Hepatocyte (in vitro differentiated cells): ENCODE measurements around the gene FBXO27. TPM values are rescaled to one million over a fixed set of nuclear protein-coding genes. Genes with fewer than 3 reads are reported as not detected.
"Not testable (repeated sequence)": the region's sequence is repeated elsewhere in the genome, so short reads cannot be mapped to it uniquely, and the experiment has no call there.

Source experiments
- DNase-seq: peaks from one replicate; pipeline ENCODE4 v3.0.0-alpha.2; 2016; ENCODE audit warnings: low spot score
- H2AFZ ChIP-seq: fragments of 200-600 bp; sonication (generic); 2 replicates; pipeline ENCODE4 v1.6.0; 2016; ENCODE audit warnings: antibody characterized with exemption, mild to moderate bottlenecking
- H3K27ac ChIP-seq: fragments of 200-600 bp; sonication (generic); 2 replicates; pipeline ENCODE4 v1.5.1; 2016; ENCODE audit warnings: mild to moderate bottlenecking
- H3K27me3 ChIP-seq: fragments of 200-600 bp; sonication (generic); 2 replicates; pipeline ENCODE4 v1.6.1; 2016
- H3K36me3 ChIP-seq: fragments of 200-600 bp; sonication (generic); replicated peaks from 2 replicates; pipeline ENCODE4 v1.5.1; 2016; ENCODE audit warnings: low read depth; ENCODE audit not compliant: insufficient read depth
- H3K4me1 ChIP-seq: fragments of 200-600 bp; sonication (generic); 2 replicates; pipeline ENCODE4 v1.5.1; 2016; ENCODE audit warnings: mild to moderate bottlenecking, moderate library complexity; ENCODE audit not compliant: insufficient read depth
- H3K4me2 ChIP-seq: fragments of 200-600 bp; sonication (generic); 2 replicates; pipeline ENCODE4 v1.6.0; 2016
- H3K4me3 ChIP-seq: fragments of 200-600 bp; sonication (generic); 2 replicates; pipeline ENCODE4 v1.5.1; 2016; ENCODE audit warnings: mild to moderate bottlenecking
- H3K79me2 ChIP-seq: fragments of 200-600 bp; sonication (generic); 2 replicates; pipeline ENCODE4 v1.6.0; 2017; ENCODE audit warnings: mild to moderate bottlenecking
- H3K9me2 ChIP-seq: fragments of 200-600 bp; sonication (generic); replicated peaks from 2 replicates; pipeline ENCODE4 v1.6.0; 2017; ENCODE audit warnings: mild to moderate bottlenecking; ENCODE audit not compliant: insufficient read depth
- H3K9me3 ChIP-seq: fragments of 200-600 bp; sonication (generic); 2 replicates; pipeline ENCODE4 v1.5.1; 2016; ENCODE audit warnings: low read depth, mild to moderate bottlenecking
- H4K20me1 ChIP-seq: fragments of 200-600 bp; sonication (generic); 2 replicates; pipeline ENCODE4 v1.6.0; 2016; ENCODE audit warnings: mild to moderate bottlenecking; ENCODE audit not compliant: insufficient read depth, poor library complexity, severe bottlenecking
- EZH2 ChIP-seq: fragments of 200-600 bp; sonication (generic); IDR thresholded peaks from 2 replicates; pipeline ENCODE4 v1.6.1; 2016; ENCODE audit warnings: antibody characterized with exemption, mild to moderate bottlenecking, borderline replicate concordance
- EZH2phosphoT487 ChIP-seq: fragments of 200-600 bp; sonication (generic); IDR thresholded peaks from one replicate; pipeline ENCODE4 v1.6.1; 2018; ENCODE audit warnings: antibody characterized with exemption, mild to moderate bottlenecking, low read depth, moderate library complexity; ENCODE audit not compliant: unreplicated experiment, severe bottlenecking
- WGBS: methylation state at CpG from one replicate; pipeline ENCODE4 v1.1.6; 2016; ENCODE audit warnings: low lambda C conversion rate; ENCODE audit errors: missing lambda C conversion rate; 5-methylcytosine and 5-hydroxymethylcytosine counted together
- polyA plus RNA-seq: library from polyadenylated mRNA; unstranded; fragments of >200 nt; fragmentation: Nextera tagmentation; extraction: Ambion mirVana; gene quantifications from 2 replicates; pipeline ENCODE4 v1.2.1, GENCODE V29; 2016
- total RNA-seq: library from RNA; depleted of rRNA; stranded (reverse); fragments of >200 nt; gene quantifications from 2 replicates; pipeline ENCODE4 v1.2.3, GENCODE V29; 2014
- TF ChIP-seq, protein P1 (sequence below): fragments of 200-600 bp; sonication (generic); IDR thresholded peaks from 2 replicates; pipeline ENCODE4 v1.5.1; 2016; ENCODE audit warnings: antibody characterized with exemption, mild to moderate bottlenecking; ENCODE audit not compliant: poor library complexity

The FBXO27 gene
- total and polyA plus RNA-seq, 2 experiments from 2014 or later: 6.7 to 11.0 TPM

- H3K4me1 ChIP-seq: no peaks in the 10 kb centered on the region
- no peak overlapping the region for H3K4me2 ChIP-seq
- no peaks in the 10 kb centered on the region for H3K27me3 ChIP-seq
- TF ChIP-seq EZH2phosphoT487 (no peak), EZH2 (no peak)
- TF ChIP-seq, protein P1, sequence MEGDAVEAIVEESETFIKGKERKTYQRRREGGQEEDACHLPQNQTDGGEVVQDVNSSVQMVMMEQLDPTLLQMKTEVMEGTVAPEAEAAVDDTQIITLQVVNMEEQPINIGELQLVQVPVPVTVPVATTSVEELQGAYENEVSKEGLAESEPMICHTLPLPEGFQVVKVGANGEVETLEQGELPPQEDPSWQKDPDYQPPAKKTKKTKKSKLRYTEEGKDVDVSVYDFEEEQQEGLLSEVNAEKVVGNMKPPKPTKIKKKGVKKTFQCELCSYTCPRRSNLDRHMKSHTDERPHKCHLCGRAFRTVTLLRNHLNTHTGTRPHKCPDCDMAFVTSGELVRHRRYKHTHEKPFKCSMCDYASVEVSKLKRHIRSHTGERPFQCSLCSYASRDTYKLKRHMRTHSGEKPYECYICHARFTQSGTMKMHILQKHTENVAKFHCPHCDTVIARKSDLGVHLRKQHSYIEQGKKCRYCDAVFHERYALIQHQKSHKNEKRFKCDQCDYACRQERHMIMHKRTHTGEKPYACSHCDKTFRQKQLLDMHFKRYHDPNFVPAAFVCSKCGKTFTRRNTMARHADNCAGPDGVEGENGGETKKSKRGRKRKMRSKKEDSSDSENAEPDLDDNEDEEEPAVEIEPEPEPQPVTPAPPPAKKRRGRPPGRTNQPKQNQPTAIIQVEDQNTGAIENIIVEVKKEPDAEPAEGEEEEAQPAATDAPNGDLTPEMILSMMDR: no peak
- 96% methylated on average over 4 of the region's 4 CpGs for WGBS
- no peaks in the 10 kb centered on the region for H4K20me1 ChIP-seq
- DNase-seq: no peak
- no peak overlapping the region for H3K27ac ChIP-seq
- H3K9me2 ChIP-seq: no peaks in the 10 kb centered on the region
- H3K79me2 ChIP-seq: no peaks in the 10 kb centered on the region
- H2AFZ ChIP-seq: no peak overlapping the region
- no peak overlapping the region for H3K4me3 ChIP-seq
- no peaks in the 10 kb centered on the region for H3K36me3 ChIP-seq
- no peaks in the 10 kb centered on the region for H3K9me3 ChIP-seq
Observed at GRCh38 chr19:39003796-39004195, 28.6 kb downstream of the FBXO27 start.

DNA sequence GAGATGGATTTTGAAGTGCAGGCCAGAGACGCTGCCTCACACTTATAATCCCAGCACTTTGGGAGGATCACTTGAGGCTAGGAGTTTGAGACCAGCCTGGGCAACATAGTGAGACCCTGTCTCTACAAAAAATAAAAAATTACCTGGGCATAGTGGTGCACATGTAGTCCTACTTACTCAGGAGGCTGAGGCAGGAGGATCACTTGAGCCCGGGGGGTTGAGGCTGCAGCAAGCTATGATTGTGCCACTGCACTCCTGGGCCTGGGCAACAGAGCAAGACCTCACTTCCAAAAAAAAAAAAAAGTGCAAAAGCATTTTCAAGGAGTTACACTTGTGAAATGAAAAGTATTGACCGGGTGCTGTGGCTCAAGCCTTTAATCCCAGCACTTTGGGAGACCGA lies 29.2 kb downstream of the FBXO27 start:
- H3K27me3 ChIP-seq: no peaks in the 10 kb centered on the region
- WGBS: 79% methylated on average over 4 of the region's 4 CpGs
- H3K27ac ChIP-seq: no peak overlapping the region
- H2AFZ ChIP-seq: no peak overlapping the region
- H3K4me1 ChIP-seq: no peaks in the 10 kb centered on the region
- H3K9me2 ChIP-seq: no peaks in the 10 kb centered on the region
- H4K20me1 ChIP-seq: no peaks in the 10 kb centered on the region
- TF ChIP-seq EZH2phosphoT487 (no peak), EZH2 (no peak)
- TF ChIP-seq, protein P1: no peak
- no peaks in the 10 kb centered on the region for H3K79me2 ChIP-seq
- no peak overlapping the region for H3K4me2 ChIP-seq
- DNase-seq: no peak
- H3K4me3 ChIP-seq: no peak overlapping the region
- H3K9me3 ChIP-seq: no peaks in the 10 kb centered on the region
- H3K36me3 ChIP-seq: no peaks in the 10 kb centered on the region

GRCh38 chr19:39001041-39001440 lies 31.3 kb downstream of the FBXO27 start:
- no peak overlapping the region for H3K4me2 ChIP-seq
- no peaks in the 10 kb centered on the region for H3K9me3 ChIP-seq
- no peak overlapping the region for H3K27ac ChIP-seq
- H3K27me3 ChIP-seq: no peaks in the 10 kb centered on the region
- H2AFZ ChIP-seq: no peak overlapping the region
- H3K4me3 ChIP-seq: no peak overlapping the region
- H3K36me3 ChIP-seq: no peaks in the 10 kb centered on the region
- H3K9me2 ChIP-seq: no peaks in the 10 kb centered on the region
- no peak for DNase-seq
- WGBS: 60% methylated on average over 7 of the region's 7 CpGs
- H3K4me1 ChIP-seq: no peaks in the 10 kb centered on the region
- H3K79me2 ChIP-seq: no peaks in the 10 kb centered on the region
- TF ChIP-seq EZH2phosphoT487 (no peak), EZH2 (no peak)
- TF ChIP-seq, protein P1: no peak
- H4K20me1 ChIP-seq: no peaks in the 10 kb centered on the region

DNA sequence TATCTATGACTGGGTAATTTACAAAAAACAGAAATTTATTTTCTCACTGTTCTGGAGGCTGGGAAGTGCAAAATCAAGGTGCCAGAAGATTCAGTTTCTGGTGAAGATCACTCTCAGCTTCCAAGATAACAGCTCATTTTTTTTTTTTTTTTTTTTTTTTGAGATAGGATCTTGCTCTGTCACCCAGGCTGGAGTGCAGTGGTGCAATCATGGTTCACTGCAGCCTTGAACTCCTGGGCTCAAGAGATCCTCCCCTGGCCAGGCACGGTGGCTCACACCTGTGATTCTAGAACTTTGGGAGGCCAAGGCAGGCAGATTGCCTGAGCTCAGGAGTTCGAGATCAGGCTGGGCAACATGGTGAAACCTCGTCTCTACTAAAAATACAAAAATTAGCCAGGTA lies 34.8 kb downstream of the FBXO27 start:
- not testable (repeated sequence) for DNase-seq, H3K9me2 ChIP-seq, H4K20me1 ChIP-seq, H2AFZ ChIP-seq, H3K4me2 ChIP-seq, H3K4me1 ChIP-seq, H3K36me3 ChIP-seq, H3K4me3 ChIP-seq, H3K27me3 ChIP-seq, H3K9me3 ChIP-seq, H3K79me2 ChIP-seq, H3K27ac ChIP-seq
- 81% methylated on average over 3 of the region's 3 CpGs for WGBS
